Fibroblast of lung (primary cell): ENCODE data around the gene TPX2. TPM values are rescaled to one million over a fixed set of nuclear protein-coding genes. Genes with fewer than 3 reads are reported as not detected.
A peak's percentile ranks its signal among the peaks of the same experiment; 100 is the strongest.

Experiments
- DNase-seq, 2 donors: peaks; one replicate each; pipeline versions ENCODE4 v3.0.0 to v3.0.0-alpha.2; 2010; ENCODE audit warnings: low read depth in 2 of 2
- H2AFZ ChIP-seq: 2 replicates; pipeline ENCODE4 v1.5.1; 2012; ENCODE audit warnings: low read length, control low read depth, inconsistent platforms
- H3K27ac ChIP-seq: 2 replicates; pipeline ENCODE4 v1.5.1; 2011; ENCODE audit warnings: low read length, control low read depth; ENCODE audit not compliant: insufficient read depth
- H3K27me3 ChIP-seq: 2 replicates; pipeline ENCODE4 v1.5.1; 2011; ENCODE audit warnings: mild to moderate bottlenecking, low read length; ENCODE audit not compliant: control insufficient read depth, insufficient read depth
- H3K36me3 ChIP-seq: 2 replicates; pipeline ENCODE4 v1.5.1; 2011; ENCODE audit warnings: low read length; ENCODE audit not compliant: control insufficient read depth, insufficient read depth
- H3K4me1 ChIP-seq: 2 replicates; pipeline ENCODE4 v1.5.1; 2011; ENCODE audit warnings: low read length; ENCODE audit not compliant: control insufficient read depth, insufficient read depth; ENCODE audit errors: extremely low read depth
- H3K4me2 ChIP-seq: 2 replicates; pipeline ENCODE4 v1.5.1; 2011; ENCODE audit warnings: low read length, control low read depth; ENCODE audit not compliant: insufficient read depth; ENCODE audit errors: extremely low read depth
- H3K4me3 ChIP-seq, 4 experiments: fragments of 200-600 bp in 1 of 4; sonication (generic) in 1 of 4; replicated peaks in 1 of 4; 2 replicates each; pipeline ENCODE4 v1.5.1; 2011 to 2016; ENCODE audit warnings: low read length in 4 of 4, low read depth in 3 of 4, mild to moderate bottlenecking in 3 of 4, control low read depth in 2 of 4, inconsistent platforms in 1 of 4, mixed read lengths in 1 of 4; ENCODE audit not compliant: insufficient read depth in 1 of 4; ENCODE audit errors: control extremely low read depth in 1 of 4
- H3K79me2 ChIP-seq: 2 replicates; pipeline ENCODE4 v1.5.1; 2012; ENCODE audit warnings: mild to moderate bottlenecking, low read length, inconsistent platforms; ENCODE audit not compliant: control insufficient read depth, insufficient read depth
- H3K9ac ChIP-seq: 2 replicates; pipeline ENCODE4 v1.5.1; 2011; ENCODE audit warnings: mild to moderate bottlenecking, low read length, control low read depth; ENCODE audit not compliant: insufficient read depth
- H3K9me3 ChIP-seq: 2 replicates; pipeline ENCODE4 v1.5.1; 2012; ENCODE audit warnings: low read depth, low read length; ENCODE audit not compliant: control insufficient read depth, insufficient read depth
- H4K20me1 ChIP-seq: 2 replicates; pipeline ENCODE4 v1.5.1; 2011; ENCODE audit warnings: low read length; ENCODE audit not compliant: control insufficient read depth, insufficient read depth; ENCODE audit errors: extremely low read depth
- CTCF ChIP-seq, 2 donors: IDR thresholded peaks in 1 of 2; conservative IDR thresholded peaks in 1 of 2; 1 replicate in 1 of 2; 2 replicates in 1 of 2; pipeline ENCODE4 v1.5.1; 2011 to 2012; ENCODE audit warnings: low read length in 2 of 2, control low read depth in 1 of 2, inconsistent platforms in 1 of 2, low read depth in 1 of 2, mild to moderate bottlenecking in 1 of 2
- EZH2 ChIP-seq: IDR thresholded peaks from 2 replicates; pipeline ENCODE4 v1.5.1; 2012; ENCODE audit warnings: low read length, control low read depth, mild to moderate bottlenecking; ENCODE audit errors: missing control alignments
- polyA plus RNA-seq, 2 donors: library from polyadenylated mRNA; depleted of rRNA in 1 of 2; stranded (reverse) in 1 of 2; unstranded in 1 of 2; fragments of >200 nt; gene quantifications; 2 replicates each; pipeline ENCODE4 v1.2.1, GENCODE V29; 2011 to 2012; ENCODE audit warnings: missing spikeins in 1 of 2
- total RNA-seq: library from RNA; depleted of rRNA; stranded (reverse); fragments of >200 nt; gene quantifications from 2 replicates; pipeline ENCODE4 v1.2.1, GENCODE V29; 2014

The TPX2 gene
- total and polyA plus RNA-seq, 2 donors (not counting 1 experiment from before 2014, with no cell fraction given), result 19.9 to 21.0 TPM

GRCh38 chr20:31698803-31699718 is 40.0 kb upstream of the TPX2 start:
- H3K4me2 ChIP-seq, result peak overlapping the region; percentile 58
- H2AFZ ChIP-seq, result no peak overlapping the region
- H3K79me2 ChIP-seq, result peaks cover 80% of the 10 kb centered on the region
- TF ChIP-seq CTCF (conservative IDR thresholded peaks at IDR 0.05 in 1 of 2, IDR thresholded peaks at IDR 0.05 in 1 of 2; ENCODE audit: low read depth in 1 of 2, low read length in 2 of 2) (no peak), EZH2 (no peak)
- peak overlapping the region; percentile 95 for H3K27ac ChIP-seq
- peak overlapping the region; percentile 20 for H3K9ac ChIP-seq
- peak; percentile 95 to 98 for DNase-seq
- no peaks in the 10 kb centered on the region for H3K27me3 ChIP-seq
- no peaks in the 10 kb centered on the region for H3K36me3 ChIP-seq
- H3K9me3 ChIP-seq, result no peaks in the 10 kb centered on the region
- no peaks in the 10 kb centered on the region for H4K20me1 ChIP-seq
- H3K4me3 ChIP-seq, result no peak overlapping the region
- H3K4me1 ChIP-seq, result peaks cover 35% of the 10 kb centered on the region

GRCh38 chr20:31699801-31700728 is 39.0 kb upstream of the TPX2 start:
- peak overlapping the region; percentile 37 for H3K4me2 ChIP-seq
- no peak overlapping the region for H3K4me3 ChIP-seq
- H3K36me3 ChIP-seq, result no peaks in the 10 kb centered on the region
- no peak overlapping the region for H3K9ac ChIP-seq
- no peaks in the 10 kb centered on the region for H3K9me3 ChIP-seq
- H3K27ac ChIP-seq, result peak overlapping the region; percentile 95
- TF ChIP-seq EZH2 (no peak), CTCF (conservative IDR thresholded peaks at IDR 0.05 in 1 of 2, IDR thresholded peaks at IDR 0.05 in 1 of 2; ENCODE audit: low read depth in 1 of 2, low read length in 2 of 2) (no peak)
- no peaks in the 10 kb centered on the region for H3K27me3 ChIP-seq
- H3K79me2 ChIP-seq, result peaks cover 80% of the 10 kb centered on the region
- H4K20me1 ChIP-seq, result no peaks in the 10 kb centered on the region
- no peak overlapping the region for H2AFZ ChIP-seq
- no peak for DNase-seq
- peaks cover 39% of the 10 kb centered on the region for H3K4me1 ChIP-seq

- TF ChIP-seq CTCF (conservative IDR thresholded peaks at IDR 0.05 in 1 of 2, IDR thresholded peaks at IDR 0.05 in 1 of 2; ENCODE audit: low read depth in 1 of 2, low read length in 2 of 2) (no peak), EZH2 (no peak)
- Histone ChIP-seq H3K4me2 (no peak overlapping the region), H3K9me3 (no peaks in the 10 kb centered on the region), H4K20me1 (no peaks in the 10 kb centered on the region), H3K4me1 (peaks cover 34% of the 10 kb centered on the region), H3K79me2 (peaks cover 80% of the 10 kb centered on the region), H3K9ac (no peak overlapping the region), H3K27me3 (no peaks in the 10 kb centered on the region), H3K4me3 (no peak overlapping the region), H2AFZ (no peak overlapping the region), H3K36me3 (peaks cover 2% of the 10 kb centered on the region), H3K27ac (peak overlapping the region; percentile 95)
- no peak for DNase-seq
Measured at GRCh38 chr20:31700747-31701146, 38.3 kb upstream of the TPX2 start.
